GM12878 (cell line): Measurements from ENCODE around the gene PDPK1. TPM values are rescaled to one million over a fixed set of nuclear protein-coding genes. Genes with fewer than 3 reads are reported as not detected.

Source experiments
- ATAC-seq: fragments of 200-7000 bp; cut with Tn5 transposase; 3 replicates; pipeline ENCODE4 v1.9.1; 2020; ENCODE audit warnings: mild to moderate bottlenecking, moderate library complexity
- BruUV-seq: library from RNA; stranded (reverse); fragments of 400-500 nt; replicated peaks from 2 replicates; lab custom pipeline; 2021; lab: Mats Ljungman, UMichigan
- CTCF ChIA-PET: fragments of 300-600 bp; sonication (Branson Sonifier 250); formaldehyde crosslinking; extraction: SDS; loops from one replicate; lab custom pipeline; 2021; ENCODE audit warnings: inconsistent platforms; lab: Yijun Ruan, JAX
- POLR2A ChIA-PET: fragments of 350-600 bp; formaldehyde crosslinking; extraction: SDS; loops from one replicate; lab custom pipeline; 2021; ENCODE audit warnings: inconsistent platforms; lab: Charles Lee
- RAD21 ChIA-PET: fragments of 300-600 bp; sonication (Branson Sonifier 250); formaldehyde crosslinking; loops from one replicate; lab custom pipeline; 2023; ENCODE audit warnings: antibody characterized with exemption; ENCODE audit not compliant: unreplicated experiment; lab: Charles Lee
- SMC1A ChIA-PET: fragments of 300-600 bp; sonication (Branson Sonifier 250); formaldehyde crosslinking; loops from one replicate; lab custom pipeline; 2023; ENCODE audit not compliant: unreplicated experiment, uncharacterized antibody; lab: Charles Lee
- DNase-seq: peaks from one replicate; pipeline ENCODE4 v3.0.0-alpha.2; 2011; ENCODE audit warnings: low read depth, low spot score
- FAIRE-seq: peaks from 3 replicates; lab custom pipeline; 2011; peaks lifted over from hg19 to GRCh38; lab: Jason Lieb, UNC
- H2AFZ ChIP-seq: 2 replicates; pipeline ENCODE4 v1.6.0; 2011; ENCODE audit warnings: low read depth, low read length, control low read depth; ENCODE audit not compliant: control insufficient read depth
- H3K27ac ChIP-seq: 2 replicates; pipeline ENCODE4 v1.5.1; 2011; ENCODE audit warnings: control low read depth; ENCODE audit not compliant: control insufficient read depth, insufficient read depth
- H3K27me3 ChIP-seq, 2 experiments: replicated peaks in 1 of 2; 2 replicates each; pipeline versions ENCODE4 v1.6.0 to v1.6.1; 2011; ENCODE audit warnings: low read length in 1 of 2; ENCODE audit not compliant: control insufficient read depth in 2 of 2, insufficient read depth in 2 of 2
- H3K36me3 ChIP-seq, 2 experiments: 2 replicates each; pipeline ENCODE4 v1.5.1; 2011; ENCODE audit warnings: low read length in 1 of 2; ENCODE audit not compliant: control insufficient read depth in 2 of 2, insufficient read depth in 2 of 2
- H3K4me1 ChIP-seq: 2 replicates; pipeline ENCODE4 v1.6.1; 2011; ENCODE audit warnings: mild to moderate bottlenecking, low read length, moderate library complexity, mixed read lengths; ENCODE audit not compliant: control insufficient read depth, insufficient read depth
- H3K4me2 ChIP-seq: 2 replicates; pipeline ENCODE4 v1.6.0; 2011; ENCODE audit warnings: control low read depth; ENCODE audit not compliant: control insufficient read depth, insufficient read depth
- H3K4me3 ChIP-seq: fragments of 200-600 bp; sonication (generic); 2 replicates; pipeline ENCODE4 v1.5.1; 2016
- H3K79me2 ChIP-seq: 2 replicates; pipeline ENCODE4 v1.6.0; 2011; ENCODE audit warnings: low read length; ENCODE audit not compliant: control insufficient read depth, insufficient read depth
- H3K9ac ChIP-seq: 2 replicates; pipeline ENCODE4 v1.8.0; 2011; ENCODE audit warnings: low read length, control low read depth, mixed read lengths; ENCODE audit not compliant: control insufficient read depth, insufficient read depth
- H3K9me3 ChIP-seq: replicated peaks from 3 replicates; pipeline ENCODE4 v1.5.1; 2011; ENCODE audit warnings: mild to moderate bottlenecking, low read length; ENCODE audit not compliant: control insufficient read depth, insufficient read depth
- H4K20me1 ChIP-seq: 2 replicates; pipeline ENCODE4 v1.6.0; 2011; ENCODE audit not compliant: control insufficient read depth, insufficient read depth
- ASH2L ChIP-seq: fragments of 300-600, 200-600 bp; sonication (generic); IDR thresholded peaks from 2 replicates; pipeline ENCODE4 v1.6.1; 2017; ENCODE audit warnings: low read depth, mild to moderate bottlenecking, borderline replicate concordance
- JUNB ChIP-seq: IDR thresholded peaks from 2 replicates; pipeline ENCODE4 v1.6.1; 2016; ENCODE audit warnings: antibody characterized with exemption, mild to moderate bottlenecking
- MEF2A ChIP-seq: IDR thresholded peaks from 2 replicates; pipeline ENCODE4 v1.6.1; 2011; ENCODE audit warnings: low read depth, mild to moderate bottlenecking, low read length, moderate library complexity; ENCODE audit not compliant: insufficient read depth
- MTA2 ChIP-seq: fragments of 450-650 bp; IDR thresholded peaks from 2 replicates; pipeline ENCODE4 v1.6.1; 2016; ENCODE audit warnings: low read depth, mild to moderate bottlenecking, moderate library complexity
- NBN ChIP-seq: fragments of 450-650 bp; IDR thresholded peaks from 2 replicates; pipeline ENCODE4 v1.6.1; 2016
- STAT3 ChIP-seq: IDR thresholded peaks from 2 replicates; pipeline ENCODE4 v1.6.1; 2011; ENCODE audit warnings: low read depth, low read length, improper control_type of control experiment
- SUPT20H ChIP-seq: IDR thresholded peaks from 2 replicates; pipeline ENCODE4 v1.6.1; 2011; ENCODE audit warnings: low read depth, mild to moderate bottlenecking, low read length, moderate library complexity, borderline replicate concordance; ENCODE audit not compliant: control insufficient read depth
- SUZ12 ChIP-seq: fragments of 200-600 bp; sonication (generic); IDR thresholded peaks from one replicate; pipeline ENCODE4 v1.6.1; 2018; ENCODE audit warnings: antibody characterized with exemption, mild to moderate bottlenecking; ENCODE audit not compliant: unreplicated experiment
- TCF12 ChIP-seq: IDR thresholded peaks from 2 replicates; pipeline ENCODE4 v1.6.1; 2011; ENCODE audit warnings: low read depth, mild to moderate bottlenecking, low read length
- YY1 ChIP-seq: IDR thresholded peaks from 2 replicates; pipeline ENCODE4 v1.6.1; 2011; ENCODE audit warnings: low read depth, mild to moderate bottlenecking, low read length
- ZNF24 ChIP-seq: fragments of 450-650 bp; IDR thresholded peaks from 2 replicates; pipeline ENCODE4 v1.6.1; 2017; ENCODE audit warnings: antibody characterized with exemption, mild to moderate bottlenecking
- WGBS: methylation state at CpG from one replicate; pipeline ENCODE4 v1.1.6; 2016; ENCODE audit warnings: low lambda C conversion rate; ENCODE audit not compliant: insufficient replicate concordance, insufficient coverage; ENCODE audit errors: missing lambda C conversion rate; 5-methylcytosine and 5-hydroxymethylcytosine counted together
- in situ Hi-C: fragments of 300-500 bp; cut with MboI; formaldehyde crosslinking; loops from 9 replicates; pipeline ENCODE4 v1.14.3; 2018; ENCODE audit warnings: mixed read lengths
- intact Hi-C: fragments of 100-400 bp; cut with micrococcal nuclease; formaldehyde crosslinking; loops from one replicate; pipeline ENCODE4 v1.14.2; 2022; ENCODE audit not compliant: unreplicated experiment
- polyA plus RNA-seq, 11 experiments: library from polyadenylated mRNA; depleted of rRNA in 4 of 11; unstranded in 6 of 11; stranded (reverse) in 5 of 11; fragments of >200 nt; fragmentation: Nextera tagmentation in 4 of 11; fragmentation: Illumina TruSeq in 1 of 11; extraction: Ambion mirVana in 4 of 11; extraction: Trizol in 1 of 11; gene quantifications; 1 replicate in 1 of 11; 2 replicates in 10 of 11; pipeline versions ENCODE4 v1.2.1 to v1.2.3, GENCODE V29; 2011 to 2016; ENCODE audit warnings: inconsistent platforms in 2 of 11, missing spikeins in 2 of 11, low read depth in 1 of 11
- total RNA-seq, 4 experiments: library from RNA; depleted of rRNA in 3 of 4; stranded (reverse); fragments of >200 nt in 3 of 4; fragmentation: Illumina TruSeq in 1 of 4; extraction: Trizol in 1 of 4; gene quantifications; 2 replicates each; pipeline versions ENCODE4 v1.2.1 to v1.2.3, GENCODE V29; 2013 to 2021
- TF ChIP-seq, protein P1 (sequence below): fragments of 450-650 bp; IDR thresholded peaks from 2 replicates; pipeline ENCODE4 v1.6.1; 2017; ENCODE audit warnings: antibody characterized with exemption, mild to moderate bottlenecking, moderate library complexity

PDPK1 gene
- total and polyA plus RNA-seq, 10 of the 15 experiments (the other 5 are each of a cell fraction or from before 2014, with no cell fraction given), result 3.9 to 41.3 (median 25.5) TPM

DNA sequence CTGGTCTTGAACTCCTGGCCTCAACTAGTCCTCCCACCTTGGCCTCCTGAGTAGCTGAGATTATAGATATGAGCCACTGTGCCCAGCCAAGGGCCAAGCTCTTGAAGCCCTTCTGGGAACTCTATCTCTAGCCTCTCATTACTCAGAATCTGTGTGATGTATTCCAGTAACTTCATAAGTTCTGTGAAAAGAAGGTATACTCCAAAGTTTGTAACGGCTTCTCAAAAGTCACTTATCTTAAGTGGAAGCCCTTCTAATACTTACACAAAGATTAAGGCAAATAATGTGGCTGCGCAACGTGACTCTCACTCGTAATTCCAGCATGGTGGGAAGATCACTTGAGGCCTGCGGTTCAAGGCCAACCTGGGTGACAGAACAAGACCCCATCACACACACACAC lies 43.2 kb upstream of the PDPK1 start:
- intact Hi-C loops, result no loop called here

More for the DNA sequence above, 43.2 kb upstream of the PDPK1 start:
- Histone ChIP-seq H3K9ac (no peak overlapping the region), H3K9me3 (no peaks in the 10 kb centered on the region), H3K27me3 (no peaks in the 10 kb centered on the region), H3K4me3 (no peak overlapping the region), H4K20me1 (no peaks in the 10 kb centered on the region), H3K4me2 (no peak overlapping the region), H3K79me2 (no peaks in the 10 kb centered on the region), H3K36me3 (peaks cover 0 to 11% of the 10 kb centered on the region in 2 experiments; a peak in 2 of 4 replicates), H3K27ac (no peak overlapping the region), H2AFZ (no peak overlapping the region), H3K4me1 (no peaks in the 10 kb centered on the region)
- 79% methylated on average over 5 of the region's 5 CpGs for WGBS
- ATAC-seq, result no peak
- SMC1A ChIA-PET, result no interaction called here
- CTCF ChIA-PET, result interaction anchor here (1.1 kb wide), 1 partner anchor 11 kb away, joined by 3 read pairs; no protein-coding TSS in a partner anchor
- in situ Hi-C loops, result loop anchor here (5.0 to 10.0 kb wide), 2 partner anchors 157 to 480 kb away; partner anchors contain the start of gene NPW
- POLR2A ChIA-PET, result no interaction called here
- TF ChIP-seq TCF12, result no peak
- no peak for TF ChIP-seq JUNB
- TF ChIP-seq YY1, result no peak
- TF ChIP-seq, protein P1, sequence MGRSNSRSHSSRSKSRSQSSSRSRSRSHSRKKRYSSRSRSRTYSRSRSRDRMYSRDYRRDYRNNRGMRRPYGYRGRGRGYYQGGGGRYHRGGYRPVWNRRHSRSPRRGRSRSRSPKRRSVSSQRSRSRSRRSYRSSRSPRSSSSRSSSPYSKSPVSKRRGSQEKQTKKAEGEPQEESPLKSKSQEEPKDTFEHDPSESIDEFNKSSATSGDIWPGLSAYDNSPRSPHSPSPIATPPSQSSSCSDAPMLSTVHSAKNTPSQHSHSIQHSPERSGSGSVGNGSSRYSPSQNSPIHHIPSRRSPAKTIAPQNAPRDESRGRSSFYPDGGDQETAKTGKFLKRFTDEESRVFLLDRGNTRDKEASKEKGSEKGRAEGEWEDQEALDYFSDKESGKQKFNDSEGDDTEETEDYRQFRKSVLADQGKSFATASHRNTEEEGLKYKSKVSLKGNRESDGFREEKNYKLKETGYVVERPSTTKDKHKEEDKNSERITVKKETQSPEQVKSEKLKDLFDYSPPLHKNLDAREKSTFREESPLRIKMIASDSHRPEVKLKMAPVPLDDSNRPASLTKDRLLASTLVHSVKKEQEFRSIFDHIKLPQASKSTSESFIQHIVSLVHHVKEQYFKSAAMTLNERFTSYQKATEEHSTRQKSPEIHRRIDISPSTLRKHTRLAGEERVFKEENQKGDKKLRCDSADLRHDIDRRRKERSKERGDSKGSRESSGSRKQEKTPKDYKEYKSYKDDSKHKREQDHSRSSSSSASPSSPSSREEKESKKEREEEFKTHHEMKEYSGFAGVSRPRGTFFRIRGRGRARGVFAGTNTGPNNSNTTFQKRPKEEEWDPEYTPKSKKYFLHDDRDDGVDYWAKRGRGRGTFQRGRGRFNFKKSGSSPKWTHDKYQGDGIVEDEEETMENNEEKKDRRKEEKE, result no peak
- no peak for TF ChIP-seq STAT3
- no peak for TF ChIP-seq SUPT20H
- no peak for TF ChIP-seq MTA2
- TF ChIP-seq ZNF24, result no peak
- no peak for TF ChIP-seq MEF2A
- TF ChIP-seq NBN, result no peak
- no peak for TF ChIP-seq ASH2L
- TF ChIP-seq SUZ12, result no peak
- no TSS peak for BruUV-seq
- no peak for DNase-seq
- FAIRE-seq, result no peak
- RAD21 ChIA-PET, result interaction anchor here (0.7 kb wide), 1 partner anchor 156 kb away, joined by 3 read pairs; no protein-coding TSS in a partner anchor
